AML-193 (cell line): ENCODE data around the gene TMCC2.
"Not testable (repeated sequence)": the region's sequence is repeated elsewhere in the genome, so short reads cannot be mapped to it uniquely, and the experiment has no call there.

Experiments used
- DNase-seq, 2 experiments: peaks; one replicate each; lab custom pipeline; 2025; lab: John Stamatoyannopoulos, UW

TMCC2 gene

DNA sequence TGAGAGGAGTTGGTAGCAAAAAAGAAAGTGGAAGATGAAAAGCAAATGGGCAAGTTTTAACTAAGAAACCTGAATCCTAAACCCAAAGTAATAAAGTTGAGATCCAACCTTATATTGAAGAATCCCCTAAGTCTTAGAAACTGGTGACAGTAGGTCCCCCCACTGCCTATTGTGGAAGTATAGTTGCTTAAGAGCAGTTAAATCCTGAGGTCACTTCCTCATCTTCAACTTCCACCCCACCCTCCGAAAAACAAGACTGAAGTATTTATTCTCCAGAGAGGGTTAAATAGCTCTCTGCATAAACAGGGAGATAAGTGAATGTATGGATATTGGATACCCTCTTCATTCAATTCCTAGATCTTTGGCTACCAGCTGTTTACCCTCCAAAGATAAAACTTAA lies 13.0 kb upstream of the TMCC2 start:
- DNase-seq, result peak; percentile 55 to 72

DNA sequence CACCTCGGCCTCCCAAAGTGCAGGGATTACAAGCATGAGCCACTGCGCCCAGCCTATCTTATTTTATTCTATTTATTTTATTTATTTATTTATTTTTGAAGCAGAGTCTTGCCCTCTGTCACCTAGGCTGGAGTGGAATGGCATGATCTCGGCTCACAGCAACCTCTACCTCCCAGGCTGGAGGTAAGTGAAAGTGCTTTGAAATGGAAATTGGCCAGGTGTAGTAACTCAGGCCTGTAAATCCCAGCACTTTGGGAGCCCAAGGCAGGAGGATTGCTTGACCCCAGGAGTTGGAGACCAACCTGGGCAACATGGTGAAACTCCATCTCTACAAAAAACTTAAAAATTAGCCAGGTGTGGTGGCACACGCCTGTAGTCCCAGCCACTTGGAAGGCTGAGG lies 11.2 kb upstream of the TMCC2 start:
- DNase-seq, result no peak

DNA sequence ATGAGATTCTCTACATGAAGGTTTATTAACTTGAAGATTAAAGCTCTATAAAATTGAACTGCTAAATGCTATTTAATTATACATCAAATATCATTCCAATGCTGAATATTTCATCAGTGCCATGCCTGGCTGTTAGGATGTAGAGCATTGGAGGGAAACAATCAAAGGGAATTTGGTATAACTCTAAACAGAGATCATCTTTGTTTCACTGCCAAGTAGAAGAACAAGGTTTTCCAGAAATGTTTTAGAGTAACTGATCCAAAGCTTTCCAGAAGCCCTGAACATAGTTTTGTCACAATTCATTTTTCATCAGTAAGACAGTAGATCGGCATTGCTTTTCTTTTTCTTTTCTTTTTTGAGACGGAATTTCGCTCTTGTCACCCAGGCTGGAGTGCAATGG lies 10.3 kb upstream of the TMCC2 start:
- no peak for DNase-seq

DNA sequence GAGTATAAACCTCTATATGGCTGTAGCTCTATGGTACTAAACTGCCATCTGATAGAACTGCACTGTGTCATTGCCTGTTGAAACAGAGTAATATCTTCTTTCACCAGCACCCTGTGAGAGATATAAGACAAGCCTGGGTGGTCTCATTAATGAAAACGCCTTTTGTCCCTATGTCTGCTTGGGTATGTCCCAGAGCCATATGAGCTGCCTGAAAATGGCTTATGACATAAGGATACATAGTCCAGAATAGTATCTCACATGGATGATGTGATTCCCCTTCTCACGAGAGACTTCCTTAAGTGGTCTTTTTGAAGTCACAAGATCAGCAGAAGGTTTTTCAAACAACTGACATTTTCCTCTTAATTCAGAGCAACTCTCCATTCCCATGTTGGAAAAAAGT lies 7.3 kb upstream of the TMCC2 start:
- no peak for DNase-seq

DNA sequence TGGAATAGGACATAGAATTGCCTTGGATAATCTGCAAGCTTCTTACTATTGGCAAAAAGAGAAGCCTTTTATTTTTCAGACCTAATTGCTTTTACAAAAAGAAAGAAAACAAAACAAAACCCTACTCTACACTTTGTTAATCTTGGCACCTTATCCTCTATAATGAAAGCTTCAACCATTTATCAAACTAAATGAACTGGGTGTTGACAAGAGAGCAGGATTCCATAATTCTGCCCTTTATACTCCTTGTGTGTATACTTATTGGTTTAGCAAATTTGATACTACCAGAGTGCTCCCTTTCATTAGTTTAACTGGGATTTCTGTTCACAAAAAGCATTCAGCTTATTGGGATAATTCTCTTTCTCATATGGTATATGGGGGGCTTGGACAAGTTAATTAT lies 3.0 kb upstream of the TMCC2 start:
- no peak for DNase-seq

DNA sequence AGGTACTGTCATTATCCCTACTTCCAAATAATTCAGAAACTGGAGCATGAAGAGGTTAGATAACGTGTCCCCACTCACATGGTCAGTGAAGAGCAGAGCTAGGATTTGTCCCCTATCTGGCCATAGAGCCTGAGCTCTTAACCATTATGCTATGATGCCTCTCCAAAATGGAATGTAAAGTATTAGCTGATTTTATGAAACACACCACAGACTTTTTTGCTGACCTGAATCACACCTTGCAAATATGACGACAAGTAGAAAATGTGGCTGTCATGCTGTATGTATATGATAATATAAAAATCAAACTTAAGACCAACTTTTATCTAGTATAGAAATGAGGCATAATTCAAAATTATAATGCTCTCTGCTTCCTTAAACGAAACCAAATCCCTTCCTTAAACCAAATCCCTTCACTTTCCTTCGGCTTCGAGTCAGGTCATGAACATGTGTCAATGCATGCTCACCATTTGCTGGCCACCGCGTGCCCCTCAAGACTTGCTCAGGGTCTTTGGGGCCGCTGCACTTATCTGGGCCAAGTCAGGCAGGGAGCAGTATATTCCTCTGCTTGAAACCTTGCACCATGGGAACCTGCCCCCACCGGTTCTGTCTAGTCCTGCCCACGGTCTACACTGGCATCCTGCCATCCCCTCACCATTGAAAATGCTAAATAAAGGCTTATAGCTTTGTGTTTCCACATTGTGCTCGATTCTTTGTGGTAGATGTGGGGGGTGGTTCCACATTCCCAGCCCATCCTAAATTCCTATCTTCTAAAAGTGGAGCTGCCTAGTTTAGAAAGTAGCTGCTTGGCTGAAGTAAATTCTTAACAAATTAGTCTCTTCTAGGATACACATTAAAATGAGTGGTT lies 1.6 kb upstream of the TMCC2 start:
- no peak for DNase-seq

DNA sequence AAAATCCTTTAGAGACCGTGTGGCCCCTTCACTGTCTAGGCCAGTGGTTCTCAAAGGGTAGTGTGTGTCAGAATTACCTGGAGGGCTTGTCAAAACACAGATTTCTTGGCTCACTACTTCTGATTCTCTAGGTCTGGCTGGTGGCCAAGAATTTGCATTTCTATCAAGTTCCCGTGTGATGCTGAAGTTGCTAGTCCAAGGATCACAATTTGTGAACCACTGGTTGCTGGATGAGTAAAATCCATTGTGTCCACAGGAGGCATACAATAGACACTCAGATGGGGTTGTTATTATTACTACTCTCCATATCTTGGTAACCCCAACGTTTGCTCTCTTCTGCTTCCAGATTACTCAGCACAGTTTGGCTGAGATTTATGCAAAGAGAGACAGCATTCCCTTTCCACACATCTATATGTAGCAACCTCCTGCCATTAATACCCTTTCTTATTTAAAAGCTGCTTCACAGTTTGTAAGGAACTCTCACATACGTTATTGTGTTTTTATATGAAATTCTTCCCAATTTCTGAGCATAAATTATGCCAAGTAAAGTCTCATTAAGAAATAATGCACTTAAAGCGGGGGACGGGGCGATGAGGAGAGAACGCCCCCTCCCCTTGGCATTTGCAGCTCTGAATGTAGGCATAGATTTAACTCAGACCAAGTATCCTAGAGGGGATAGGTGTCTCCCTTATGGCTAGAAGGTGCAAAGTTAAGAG lies 720 bp upstream of the TMCC2 start:
- no peak for DNase-seq

DNA sequence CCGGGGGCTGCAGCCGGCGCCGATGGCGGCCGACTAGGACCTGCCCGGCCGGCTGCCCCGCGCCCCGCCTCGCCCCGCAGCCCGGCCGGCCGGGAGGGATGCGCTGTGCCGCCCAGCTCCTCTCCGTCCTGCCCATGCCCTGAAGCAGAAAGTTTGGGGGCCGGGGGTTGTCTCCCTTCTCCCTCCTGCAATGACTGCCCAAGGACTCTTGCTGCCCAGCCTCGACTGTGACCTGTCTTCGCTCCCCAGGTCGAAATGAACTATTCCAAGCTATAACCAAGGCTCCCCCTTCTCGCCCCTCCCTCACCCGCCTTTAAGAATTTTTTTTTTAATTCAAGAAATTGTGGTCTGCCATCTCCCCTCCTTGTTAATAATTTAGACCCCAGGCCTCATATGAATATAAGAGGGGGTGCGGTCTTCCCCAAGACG lies 361 bp downstream of the TMCC2 start:
- no peak for DNase-seq

DNA sequence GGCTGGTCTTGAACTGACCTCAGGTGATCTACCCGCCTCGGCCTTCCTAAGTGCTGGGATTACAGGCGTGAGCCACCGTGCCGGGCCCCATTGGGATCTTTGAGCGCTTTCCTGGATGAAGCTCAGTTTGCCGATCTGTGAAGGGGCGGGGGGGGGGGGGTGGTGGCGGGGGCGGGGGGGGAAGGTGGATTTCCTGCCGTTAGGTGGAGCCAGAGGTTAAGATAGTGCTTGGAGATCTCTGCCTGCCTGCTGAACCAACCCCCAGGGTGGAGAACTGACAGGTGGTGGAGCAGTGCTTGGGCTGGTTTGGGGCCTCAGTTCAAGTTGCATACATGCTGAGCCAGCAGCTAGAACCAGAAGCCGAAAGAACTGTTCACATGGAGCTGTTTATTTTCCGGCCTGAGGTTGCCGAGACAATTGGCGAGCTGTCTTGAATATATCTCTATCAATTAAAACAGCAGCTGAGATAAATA lies 1.7 kb downstream of the TMCC2 start:
- DNase-seq, result peak; percentile 43 to 47

DNA sequence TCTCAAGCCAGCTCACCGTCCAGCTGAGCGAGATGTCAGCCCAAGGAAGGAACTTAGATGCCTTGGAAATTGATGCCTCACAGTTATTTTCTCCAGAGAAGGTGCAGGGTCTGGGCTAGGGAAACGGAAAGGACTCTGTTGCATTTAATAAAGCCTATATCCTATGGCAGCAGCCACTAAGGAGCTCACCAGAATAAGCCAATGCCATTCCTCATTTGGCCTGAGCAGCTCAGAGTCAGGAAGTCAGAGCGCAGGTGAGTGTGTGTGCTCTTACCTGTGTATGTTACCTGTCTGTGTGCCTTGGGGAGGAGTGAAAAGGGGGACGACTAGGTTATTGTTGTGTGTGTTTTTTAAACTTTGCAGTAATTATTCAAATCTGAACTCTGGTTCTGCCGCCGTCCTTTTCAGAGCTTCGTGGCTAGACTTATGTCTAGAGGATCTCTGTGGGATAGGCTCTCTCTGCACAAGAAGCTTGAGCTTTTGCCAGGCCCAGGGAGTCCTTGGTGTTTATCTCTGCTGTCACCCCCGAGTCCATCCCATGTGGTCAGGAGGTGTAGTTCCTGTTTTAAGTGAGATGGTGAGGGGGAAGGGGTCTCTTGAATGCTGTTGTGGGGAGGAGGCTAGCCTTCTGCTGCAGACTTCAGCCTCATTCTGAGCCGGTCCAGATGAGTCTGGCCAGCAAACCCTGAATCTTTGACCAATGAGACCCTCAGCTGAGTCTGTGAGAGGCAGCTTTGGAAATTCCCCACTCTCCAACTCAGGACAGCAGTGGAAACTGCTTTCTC lies 2.4 kb downstream of the TMCC2 start:
- DNase-seq, result peak; percentile 8 to 11

DNA sequence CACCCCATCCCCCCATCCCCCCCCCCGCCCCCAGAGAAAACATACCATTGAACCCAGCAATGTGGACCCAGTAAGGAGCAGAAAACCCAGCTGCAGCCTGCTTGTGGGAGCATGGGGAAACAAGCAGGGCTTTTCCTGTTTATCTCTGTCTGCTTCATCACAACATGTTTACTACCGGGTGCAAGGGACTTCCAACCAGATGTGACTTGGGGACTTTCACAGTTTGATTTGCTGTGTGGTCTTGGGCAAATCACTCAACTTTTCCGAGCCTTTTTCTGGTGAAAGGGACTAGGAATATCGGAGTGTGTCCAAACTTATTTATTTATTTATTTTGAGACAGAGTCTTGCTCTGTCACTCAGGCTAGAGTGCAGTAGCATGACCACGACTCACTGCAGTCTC lies 3.2 kb downstream of the TMCC2 start:
- no peak for DNase-seq

DNA sequence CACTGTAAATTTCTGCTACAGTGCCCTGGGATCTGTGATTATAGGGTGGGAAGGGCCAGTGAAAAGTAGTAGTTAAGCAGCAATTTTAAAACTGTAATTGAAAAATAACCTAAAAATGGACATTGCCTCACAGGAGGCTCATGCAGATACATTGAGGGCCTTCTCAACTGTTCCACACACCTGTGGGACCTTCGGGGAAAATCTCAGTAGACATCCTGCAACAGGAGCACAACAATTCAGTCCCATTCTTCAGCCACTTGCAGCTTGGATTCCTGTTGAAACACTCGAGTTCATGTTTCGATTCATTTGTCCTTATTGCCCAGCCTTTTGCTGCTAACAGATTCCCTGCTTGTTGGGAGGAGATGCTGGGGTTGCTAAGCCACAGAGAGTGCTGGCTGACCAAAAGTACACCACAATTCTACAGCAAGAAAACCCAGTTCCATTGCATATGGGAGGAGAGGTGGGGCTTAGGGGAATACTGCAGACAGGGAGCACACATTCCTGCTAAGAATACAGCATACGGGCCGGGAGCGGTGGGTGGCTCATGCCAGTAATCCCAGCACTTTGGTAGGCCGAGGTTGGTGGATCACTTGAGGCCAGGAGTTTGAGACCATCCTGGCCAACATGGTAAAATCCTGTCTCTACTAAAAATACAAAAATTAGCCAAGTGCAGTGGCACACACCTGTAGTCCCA lies 4.5 kb downstream of the TMCC2 start:
- DNase-seq, result no peak

DNA sequence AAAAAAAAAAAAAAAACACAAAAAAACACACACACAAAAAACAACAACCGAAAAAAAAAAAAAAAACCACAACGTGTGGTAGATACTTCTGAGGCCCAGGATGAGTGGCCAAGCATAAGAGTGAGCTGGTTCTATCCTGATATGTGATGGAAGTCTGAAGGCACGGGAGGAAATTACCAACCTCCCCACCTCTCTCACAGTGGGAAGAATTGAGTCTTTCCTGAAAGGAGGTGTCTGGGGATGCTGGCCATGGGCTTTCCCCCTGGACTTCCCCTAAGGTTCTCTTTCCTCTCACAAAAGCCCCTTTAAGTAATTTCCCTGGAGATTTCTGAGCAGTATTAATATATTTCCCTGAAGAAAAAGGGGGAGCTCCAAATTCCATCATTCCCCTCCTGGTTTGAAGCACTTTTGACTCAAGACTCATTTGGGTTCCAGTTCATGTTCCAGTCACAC lies 5.2 kb downstream of the TMCC2 start:
- no peak for DNase-seq

DNA sequence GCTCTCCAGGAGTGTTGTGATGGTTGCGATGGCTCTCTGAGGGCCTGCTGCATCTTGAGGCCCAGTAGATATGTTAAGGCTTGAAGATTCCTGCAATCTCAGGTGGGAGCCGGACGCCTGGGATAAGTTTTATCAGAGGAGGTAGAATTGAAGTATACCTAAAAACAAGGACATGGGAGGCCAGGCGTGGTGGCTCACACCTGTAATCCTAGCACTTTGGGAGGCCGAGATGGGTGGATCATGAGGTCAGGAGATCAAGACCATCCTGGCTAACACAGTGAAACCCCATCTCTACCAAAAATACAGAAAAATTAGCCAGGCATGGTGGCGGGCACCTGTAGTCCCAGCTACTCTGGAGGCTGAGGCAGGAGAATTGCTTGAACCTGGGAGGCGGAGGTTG lies 6.2 kb downstream of the TMCC2 start:
- DNase-seq, result not testable (repeated sequence)

DNA sequence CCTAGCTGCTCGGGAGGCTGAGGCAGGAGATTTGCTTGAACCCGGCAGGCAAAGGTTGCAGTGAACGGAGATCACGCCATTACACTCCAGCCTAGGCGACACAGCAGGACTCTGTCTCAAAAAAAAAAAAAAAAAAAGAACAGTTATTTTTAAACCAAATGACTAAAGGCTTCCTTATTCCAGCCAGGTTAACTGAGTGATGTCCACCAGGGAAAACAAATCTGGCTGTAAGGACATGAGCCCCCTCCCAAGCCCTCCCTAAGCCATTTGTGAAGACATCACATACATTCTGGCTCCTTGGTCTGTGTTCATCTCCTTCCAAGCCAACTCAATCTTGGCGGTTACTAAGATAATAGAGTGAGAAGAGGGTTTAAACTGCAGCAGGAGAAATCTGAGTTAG lies 8.2 kb downstream of the TMCC2 start:
- no peak for DNase-seq

DNA sequence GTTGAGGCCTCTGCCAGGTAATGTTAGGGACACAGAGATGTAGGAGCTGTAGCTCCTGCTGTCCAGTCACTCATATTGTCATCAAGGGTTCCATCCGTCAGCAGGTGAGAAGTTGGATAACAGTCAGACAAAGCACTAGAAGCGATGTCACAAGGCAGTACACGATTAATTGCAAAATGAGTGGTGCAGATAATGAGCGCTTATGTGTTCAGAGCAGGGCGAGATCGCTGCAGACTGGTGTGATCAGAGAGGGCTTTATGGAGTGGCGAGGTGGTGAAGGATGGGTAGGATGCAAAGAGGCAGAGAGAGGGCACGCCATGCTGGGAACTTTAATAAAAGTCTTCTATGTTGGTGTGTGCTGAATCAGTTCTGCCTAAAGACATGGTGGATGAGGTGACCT lies 8.8 kb downstream of the TMCC2 start:
- no peak for DNase-seq

DNA sequence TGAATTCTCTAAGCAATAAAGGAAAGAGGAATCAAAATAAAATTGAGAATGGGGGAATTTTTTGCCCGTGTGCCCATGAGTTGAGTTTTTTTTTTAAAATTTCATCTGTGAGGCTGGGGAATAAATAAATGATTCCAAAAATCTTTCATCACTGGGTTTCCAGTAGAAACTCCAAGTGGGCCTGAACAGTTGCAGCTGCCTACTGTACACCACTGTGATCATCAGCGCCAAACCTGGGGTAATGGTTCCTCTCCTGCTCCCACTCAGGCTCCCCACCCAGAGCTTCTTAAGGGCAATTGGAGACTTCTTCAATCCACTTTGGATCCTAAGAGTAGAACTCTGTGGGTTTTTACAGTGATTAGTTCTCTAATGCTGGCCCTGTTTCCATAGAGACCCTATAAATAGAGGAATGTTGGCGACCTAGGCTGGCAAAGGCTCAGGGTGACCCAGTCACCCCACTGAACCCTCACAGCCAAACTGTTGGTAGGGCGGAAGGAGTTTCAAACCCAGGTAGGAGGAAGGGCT lies 9.3 kb downstream of the TMCC2 start:
- no peak for DNase-seq

DNA sequence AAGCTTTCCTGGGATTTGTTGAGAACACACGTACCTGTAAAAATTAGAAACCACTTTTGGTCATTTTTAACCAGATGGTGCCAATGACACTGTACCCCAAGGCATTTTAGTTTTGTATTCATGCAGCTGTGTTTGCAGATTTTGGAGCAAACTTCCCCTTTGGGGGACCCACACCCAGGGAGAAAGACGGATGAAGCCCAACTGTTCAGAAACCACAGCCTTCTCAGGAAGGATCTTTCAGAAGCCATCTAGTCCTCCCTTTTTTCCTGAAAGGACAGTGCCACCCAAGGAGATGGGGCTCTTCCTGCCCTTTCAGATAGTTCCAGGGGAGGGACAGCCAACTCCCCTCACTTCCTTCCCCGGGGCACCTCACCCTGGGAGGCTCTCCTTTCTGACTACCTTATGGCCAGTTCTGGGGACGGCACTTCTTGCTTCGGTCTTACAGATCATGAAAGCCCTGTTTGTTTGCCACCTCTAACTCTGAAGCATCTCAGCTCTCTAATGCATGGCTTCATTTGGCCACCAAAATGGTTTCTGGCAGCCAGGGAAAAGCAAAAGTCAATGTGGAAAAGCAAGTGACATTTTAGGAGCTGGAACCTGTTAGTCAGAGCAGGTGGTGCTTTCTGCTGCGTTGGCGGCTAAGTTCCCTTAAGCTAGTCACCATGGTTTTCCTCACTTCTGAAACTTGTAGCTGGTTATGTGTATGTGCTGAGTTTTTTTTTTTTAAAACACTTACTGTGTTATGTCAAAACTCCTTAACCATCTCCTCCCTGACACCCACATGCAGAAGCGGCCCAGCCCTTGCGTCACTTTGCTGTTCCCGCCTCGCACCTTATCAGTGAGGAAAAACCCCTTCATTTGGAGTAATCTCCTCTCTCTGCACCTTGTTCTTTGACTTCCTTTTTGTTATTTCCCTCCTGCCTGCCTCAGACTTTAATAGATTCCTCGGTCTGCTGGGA lies 10.1 kb downstream of the TMCC2 start:
- peak; percentile 32 to 34 for DNase-seq

DNA sequence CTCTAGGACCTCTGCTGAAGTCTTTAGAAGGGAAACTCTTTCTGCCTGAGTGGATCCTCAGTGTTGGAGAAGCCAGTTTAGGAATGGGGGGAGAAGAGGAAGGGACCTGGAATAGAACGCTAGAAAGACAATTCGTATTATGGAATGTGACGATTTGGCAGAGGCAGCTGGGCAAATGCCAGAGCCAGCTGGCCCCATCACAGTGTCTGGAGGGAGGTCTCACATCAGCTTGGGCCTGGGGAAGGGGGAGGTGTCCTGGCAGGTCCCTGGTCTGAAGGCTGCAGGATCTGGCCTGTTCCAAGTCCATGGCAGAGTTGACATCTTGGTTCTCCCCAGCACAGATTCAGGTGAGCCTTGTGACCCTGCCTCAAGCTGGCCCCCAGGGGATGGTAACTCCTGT lies 11.3 kb downstream of the TMCC2 start:
- no peak for DNase-seq

DNA sequence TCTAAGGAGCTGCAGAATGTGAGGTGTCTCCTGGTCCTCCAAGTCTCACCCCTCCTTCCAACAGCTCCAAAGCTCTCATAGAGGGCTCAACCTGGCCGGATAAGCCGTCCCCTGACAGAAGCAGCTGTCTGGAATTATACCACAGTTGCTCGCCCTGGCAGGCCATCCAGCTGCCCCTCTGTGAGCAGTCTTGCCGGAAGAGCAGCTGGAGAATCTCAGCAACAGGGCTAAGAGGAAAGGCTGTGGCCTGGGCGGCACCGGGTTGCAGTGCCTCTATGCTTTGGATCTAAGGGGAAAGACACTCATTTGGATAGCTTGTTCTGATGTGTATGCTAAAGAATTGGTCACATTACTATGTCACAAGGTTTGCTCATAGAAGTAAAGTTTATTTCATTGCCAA lies 12.4 kb downstream of the TMCC2 start:
- DNase-seq, result no peak
